Activated T-helper 2 cell treated with anti-CD3 and anti-CD28 coated beads, Interferon-gamma antibody, Interleukin-2, Interleukin-4, amounts not matched to agents 10 μg/mL and 5 μg/mL and 100 μg/mL, durations not matched to agents 14 hours and 24 hours and 36 hours (primary cell): ENCODE data around the gene AQP11. TPM values are rescaled to one million over a fixed set of nuclear protein-coding genes. Genes with fewer than 3 reads are reported as not detected.
"Not testable (repeated sequence)": the region's sequence is repeated elsewhere in the genome, so short reads cannot be mapped to it uniquely, and the experiment has no call there.

Experiments
- DNase-seq: peaks from one replicate; pipeline ENCODE4 v3.0.0; 2021; ENCODE audit warnings: low spot score
- H3K27ac Mint-ChIP-seq: one replicate; pipeline ENCODE4 v1.8.0; 2021; ENCODE audit warnings: mixed read lengths
- H3K27me3 Mint-ChIP-seq: one replicate; pipeline ENCODE4 v1.8.0; 2021; ENCODE audit warnings: low read depth, mixed read lengths
- H3K36me3 Mint-ChIP-seq: one replicate; pipeline ENCODE4 v1.8.0; 2021; ENCODE audit warnings: low read depth, mixed read lengths
- H3K4me1 Mint-ChIP-seq: one replicate; pipeline ENCODE4 v1.8.0; 2021; ENCODE audit warnings: low read depth, mixed read lengths
- H3K4me3 Mint-ChIP-seq: one replicate; pipeline ENCODE4 v1.8.0; 2021; ENCODE audit warnings: low read depth, mild to moderate bottlenecking, moderate library complexity, mixed read lengths
- H3K9me3 Mint-ChIP-seq: one replicate; pipeline ENCODE4 v1.8.0; 2021; ENCODE audit warnings: mixed read lengths
- intact Hi-C: fragments of 100-400 bp; cut with micrococcal nuclease; formaldehyde crosslinking; loops from one replicate; pipeline ENCODE4 v1.15.1; 2023
- total RNA-seq: library from RNA; stranded (reverse); gene quantifications from 2 replicates; pipeline ENCODE4 v1.2.3, GENCODE V29; 2022

The AQP11 gene
- total RNA-seq: 0.52 and 0.97 TPM in 2 replicates

GRCh38 chr11:77589521-77590193 is at the start of gene AQP11:
Gene AQP11 (plus strand): TSS chr11:77589953. CDS start chr11:77589993, 40 bp downstream.
- DNase-seq: peak; percentile 65
- Mint-ChIP-seq H3K36me3 (no peaks in the 10 kb centered on the region), H3K27me3 (peaks cover 8% of the 10 kb centered on the region), H3K4me3 (peak within 1 kb of the TSS; percentile 89), H3K27ac (peak within 1 kb of the TSS; percentile 60), H3K4me1 (peaks cover 14% of the 10 kb centered on the region), H3K9me3 (no peaks in the 10 kb centered on the region)
- intact Hi-C loops: loop anchor here (10.0 kb wide), 1 partner anchor 115 kb away; the partner anchor contains the start of gene PAK1

- Mint-ChIP-seq H3K4me1 (no peaks in the 10 kb centered on the region), H3K4me3 (no peak overlapping the region), H3K9me3 (no peaks in the 10 kb centered on the region), H3K27me3 (no peaks in the 10 kb centered on the region), H3K36me3 (no peaks in the 10 kb centered on the region), H3K27ac (no peak overlapping the region)
- no peak for DNase-seq
- intact Hi-C loops: no loop called here
Observed at GRCh38 chr11:77542296-77542695, 47.5 kb upstream of the AQP11 start.

GRCh38 chr11:77547047-77547836 is 42.5 kb upstream of the AQP11 start:
- H3K27me3 Mint-ChIP-seq: no peaks in the 10 kb centered on the region
- no peaks in the 10 kb centered on the region for H3K9me3 Mint-ChIP-seq
- no peak overlapping the region for H3K27ac Mint-ChIP-seq
- peaks cover 6% of the 10 kb centered on the region for H3K4me1 Mint-ChIP-seq
- no peak for DNase-seq
- H3K36me3 Mint-ChIP-seq: no peaks in the 10 kb centered on the region
- H3K4me3 Mint-ChIP-seq: no peak overlapping the region
- intact Hi-C loops: loop anchor here (5.0 kb wide), 1 partner anchor 355 kb away; no protein-coding TSS in a partner anchor

- H3K36me3 Mint-ChIP-seq: no peaks in the 10 kb centered on the region
- no peaks in the 10 kb centered on the region for H3K27me3 Mint-ChIP-seq
- H3K4me1 Mint-ChIP-seq: peaks cover 6% of the 10 kb centered on the region
- DNase-seq: no peak
- H3K27ac Mint-ChIP-seq: no peak overlapping the region
- H3K9me3 Mint-ChIP-seq: no peaks in the 10 kb centered on the region
- no peak overlapping the region for H3K4me3 Mint-ChIP-seq
- intact Hi-C loops: loop anchor here (1.0 to 5.0 kb wide), 2 partner anchors 356 to 421 kb away; no protein-coding TSS in a partner anchor
Observed at GRCh38 chr11:77547863-77548551, 41.7 kb upstream of the AQP11 start.

GRCh38 chr11:77548552-77549445 is 41.0 kb upstream of the AQP11 start:
- no peak overlapping the region for H3K27ac Mint-ChIP-seq
- H3K27me3 Mint-ChIP-seq: no peaks in the 10 kb centered on the region
- peaks cover 6% of the 10 kb centered on the region for H3K4me1 Mint-ChIP-seq
- H3K36me3 Mint-ChIP-seq: no peaks in the 10 kb centered on the region
- intact Hi-C loops: loop anchor here (1.0 to 5.0 kb wide), 2 partner anchors 356 to 421 kb away; no protein-coding TSS in a partner anchor
- H3K4me3 Mint-ChIP-seq: no peak overlapping the region
- DNase-seq: no peak
- no peaks in the 10 kb centered on the region for H3K9me3 Mint-ChIP-seq

GRCh38 chr11:77551426-77551825 is 38.3 kb upstream of the AQP11 start:
- H3K36me3 Mint-ChIP-seq, H3K4me3 Mint-ChIP-seq, DNase-seq, H3K4me1 Mint-ChIP-seq, H3K27me3 Mint-ChIP-seq, intact Hi-C loops, H3K9me3 Mint-ChIP-seq, H3K27ac Mint-ChIP-seq: not testable (repeated sequence)

- no peak overlapping the region for H3K27ac Mint-ChIP-seq
- peaks cover 3% of the 10 kb centered on the region for H3K4me1 Mint-ChIP-seq
- intact Hi-C loops: no loop called here
- H3K27me3 Mint-ChIP-seq: no peaks in the 10 kb centered on the region
- no peaks in the 10 kb centered on the region for H3K36me3 Mint-ChIP-seq
- no peak for DNase-seq
- no peak overlapping the region for H3K4me3 Mint-ChIP-seq
- H3K9me3 Mint-ChIP-seq: no peaks in the 10 kb centered on the region
Observed at GRCh38 chr11:77557553-77557952, 32.2 kb upstream of the AQP11 start.

- peaks cover 3% of the 10 kb centered on the region for H3K4me1 Mint-ChIP-seq
- no peak overlapping the region for H3K27ac Mint-ChIP-seq
- H3K36me3 Mint-ChIP-seq: no peaks in the 10 kb centered on the region
- no peak for DNase-seq
- no peaks in the 10 kb centered on the region for H3K27me3 Mint-ChIP-seq
- no peak overlapping the region for H3K4me3 Mint-ChIP-seq
- intact Hi-C loops: no loop called here
- peaks cover 3% of the 10 kb centered on the region for H3K9me3 Mint-ChIP-seq
Observed at GRCh38 chr11:77558380-77558779, 31.4 kb upstream of the AQP11 start.

- H3K9me3 Mint-ChIP-seq: peaks cover 3% of the 10 kb centered on the region
- peaks cover 3% of the 10 kb centered on the region for H3K4me1 Mint-ChIP-seq
- H3K36me3 Mint-ChIP-seq: no peaks in the 10 kb centered on the region
- H3K4me3 Mint-ChIP-seq: no peak overlapping the region
- DNase-seq: no peak
- intact Hi-C loops: no loop called here
- H3K27me3 Mint-ChIP-seq: no peaks in the 10 kb centered on the region
- H3K27ac Mint-ChIP-seq: no peak overlapping the region
Observed at GRCh38 chr11:77559686-77560401, 29.9 kb upstream of the AQP11 start.

GRCh38 chr11:77560605-77561004 is 29.1 kb upstream of the AQP11 start:
- no peak for DNase-seq
- Mint-ChIP-seq H3K27me3 (no peaks in the 10 kb centered on the region), H3K4me3 (no peak overlapping the region), H3K36me3 (no peaks in the 10 kb centered on the region), H3K9me3 (peaks cover 3% of the 10 kb centered on the region), H3K4me1 (peaks cover 3% of the 10 kb centered on the region), H3K27ac (no peak overlapping the region)
- intact Hi-C loops: no loop called here

GRCh38 chr11:77561257-77561656 is 28.5 kb upstream of the AQP11 start:
- peaks cover 3% of the 10 kb centered on the region for H3K9me3 Mint-ChIP-seq
- peaks cover 2% of the 10 kb centered on the region for H3K27me3 Mint-ChIP-seq
- H3K4me1 Mint-ChIP-seq: peaks cover 3% of the 10 kb centered on the region
- H3K27ac Mint-ChIP-seq: no peak overlapping the region
- H3K36me3 Mint-ChIP-seq: no peaks in the 10 kb centered on the region
- intact Hi-C loops: no loop called here
- no peak for DNase-seq
- H3K4me3 Mint-ChIP-seq: no peak overlapping the region
